ENCODE results near the gene SLC22A3. TPM values are rescaled to one million over a fixed set of nuclear protein-coding genes. Genes with fewer than 3 reads are reported as not detected.

The SLC22A3 gene
- polyA plus RNA-seq, 1 of the 3 experiments (the other 2 are of a cell fraction) = not detected

GRCh38 chr6:160477901-160478300 lies 129.7 kb downstream of the SLC22A3 start:
- Histone ChIP-seq H3F3A (replicated peaks; ENCODE audit: insufficient read depth) (no peaks in the 10 kb centered on the region), H3K9me3 (no peaks in the 10 kb centered on the region), H3K9me2 (no peaks in the 10 kb centered on the region), H3K4me1 (ENCODE audit: control insufficient read depth in 1 of 2, insufficient read depth in 2 of 2, low read depth in 1 of 2, low read length in 1 of 2) (no peaks in the 10 kb centered on the region), H3K36me3 (replicated peaks in 1 of 2; ENCODE audit: control insufficient read depth in 1 of 2, insufficient read depth in 2 of 2, low read length in 1 of 2) (no peaks in the 10 kb centered on the region), H2AFZ (ENCODE audit: low read depth) (no peak overlapping the region), H3K79me2 (ENCODE audit: insufficient read depth) (no peaks in the 10 kb centered on the region), H3K9ac (no peak overlapping the region), H3K4me3 (ENCODE audit: low read depth in 2 of 2, low read length in 1 of 2) (no peak overlapping the region), H3K27me3 (ENCODE audit: insufficient read depth) (no peaks in the 10 kb centered on the region; the same call in 1 of the 2 replicates), H4K20me1 (ENCODE audit: insufficient read depth) (no peaks in the 10 kb centered on the region), H3K27ac (ENCODE audit: low read depth in 2 of 2, low read length in 1 of 2) (no peak overlapping the region), H3K4me2 (no peak overlapping the region)
- DNase-seq = no peak
- POLR2A ChIA-PET = no interaction called here
- CTCF ChIA-PET = interaction anchor here (1.5 kb wide), 1 partner anchor 42 kb away, joined by 5 read pairs; no protein-coding TSS in a partner anchor
- TF ChIP-seq POLR2AphosphoS5 (IDR thresholded peaks at IDR 0.05; ENCODE audit: low read depth, low read length) (no peak), RAD21 (IDR thresholded peaks at IDR 0.05; ENCODE audit: low read length) (no peak)
- WGBS (ENCODE audit: low lambda C conversion rate) = 17% methylated on average over 8 of the region's 8 CpGs

- no peak overlapping the region for H3K4me3 ChIP-seq (ENCODE audit: low read depth in 2 of 2, low read length in 1 of 2)
- no peaks in the 10 kb centered on the region for H3K9me2 ChIP-seq
- no peak for DNase-seq
- H3K27me3 ChIP-seq (ENCODE audit: insufficient read depth) = no peaks in the 10 kb centered on the region; the same call in 1 of the 2 replicates
- 4% methylated on average over 11 of the region's 11 CpGs for WGBS (ENCODE audit: low lambda C conversion rate)
- H3K9ac ChIP-seq = no peak overlapping the region
- ChIA-PET POLR2A (no interaction called here), CTCF (no interaction called here)
- no peak overlapping the region for H3K27ac ChIP-seq (ENCODE audit: low read depth in 2 of 2, low read length in 1 of 2)
- H3K79me2 ChIP-seq (ENCODE audit: insufficient read depth) = no peaks in the 10 kb centered on the region
- TF ChIP-seq MEF2A (IDR thresholded peaks at IDR 0.05; ENCODE audit: borderline replicate concordance, low read depth) (no peak), GABPA (IDR thresholded peaks at IDR 0.05; ENCODE audit: low read depth) (no peak), ZBTB33 (IDR thresholded peaks at IDR 0.05; ENCODE audit: borderline replicate concordance, low read depth) (no peak), IRF3 (IDR thresholded peaks at IDR 0.05; ENCODE audit: low read depth, low read length) (no peak)
- H3F3A ChIP-seq (replicated peaks; ENCODE audit: insufficient read depth) = no peaks in the 10 kb centered on the region
- no peaks in the 10 kb centered on the region for H4K20me1 ChIP-seq (ENCODE audit: insufficient read depth)
- H3K4me2 ChIP-seq = no peak overlapping the region
- no peaks in the 10 kb centered on the region for H3K9me3 ChIP-seq
- H3K36me3 ChIP-seq (replicated peaks in 1 of 2; ENCODE audit: control insufficient read depth in 1 of 2, insufficient read depth in 2 of 2, low read length in 1 of 2) = no peaks in the 10 kb centered on the region
- no peak overlapping the region for H2AFZ ChIP-seq (ENCODE audit: low read depth)
- H3K4me1 ChIP-seq (ENCODE audit: control insufficient read depth in 1 of 2, insufficient read depth in 2 of 2, low read depth in 1 of 2, low read length in 1 of 2) = no peaks in the 10 kb centered on the region
Measured at GRCh38 chr6:160487116-160487515, 138.9 kb downstream of the SLC22A3 start.

- no peaks in the 10 kb centered on the region for H3K9me2 ChIP-seq
- H3F3A ChIP-seq (replicated peaks; ENCODE audit: insufficient read depth) = no peaks in the 10 kb centered on the region
- H3K36me3 ChIP-seq (replicated peaks in 1 of 2; ENCODE audit: control insufficient read depth in 1 of 2, insufficient read depth in 2 of 2, low read length in 1 of 2) = no peaks in the 10 kb centered on the region
- WGBS (ENCODE audit: low lambda C conversion rate) = 11% methylated on average over 1 of the region's 1 CpG
- ChIA-PET POLR2A (no interaction called here), CTCF (no interaction called here)
- no peak overlapping the region for H3K9ac ChIP-seq
- no peak overlapping the region for H3K4me3 ChIP-seq (ENCODE audit: low read depth in 2 of 2, low read length in 1 of 2)
- H3K27ac ChIP-seq (ENCODE audit: low read depth in 2 of 2, low read length in 1 of 2) = no peak overlapping the region
- TF ChIP-seq TAF1 (IDR thresholded peaks at IDR 0.05; ENCODE audit: borderline replicate concordance, low read depth, low read length) = no peak
- TF ChIP-seq GATA2 (CRISPR knock-in tag; IDR thresholded peaks at IDR 0.05) = no peak
- TF ChIP-seq GABPA (IDR thresholded peaks at IDR 0.05; ENCODE audit: low read depth) = no peak
- no peak for TF ChIP-seq USF1 (IDR thresholded peaks at IDR 0.05; ENCODE audit: borderline replicate concordance, low read depth)
- no peak for TF ChIP-seq NRF1 (IDR thresholded peaks at IDR 0.05; ENCODE audit: low read depth, low read length)
- no peak for TF ChIP-seq FOSL2 (IDR thresholded peaks at IDR 0.05; ENCODE audit: borderline replicate concordance, low read depth)
- no peak for TF ChIP-seq FOXJ3 (CRISPR knock-in tag; IDR thresholded peaks at IDR 0.05)
- TF ChIP-seq FOXM1 (IDR thresholded peaks at IDR 0.05; ENCODE audit: low read depth) = no peak
- no peak for TF ChIP-seq SMC3 (IDR thresholded peaks at IDR 0.05; ENCODE audit: low read depth, low read length)
- no peak for TF ChIP-seq SIN3A (IDR thresholded peaks at IDR 0.05; ENCODE audit: borderline replicate concordance, low read depth, low read length)
- TF ChIP-seq IRF3 (IDR thresholded peaks at IDR 0.05; ENCODE audit: low read depth, low read length) = no peak
- H3K4me2 ChIP-seq = no peak overlapping the region
- H2AFZ ChIP-seq (ENCODE audit: low read depth) = no peak overlapping the region
- DNase-seq = no peak
- no peaks in the 10 kb centered on the region for H3K9me3 ChIP-seq
- H4K20me1 ChIP-seq (ENCODE audit: insufficient read depth) = no peaks in the 10 kb centered on the region
- no peaks in the 10 kb centered on the region for H3K4me1 ChIP-seq (ENCODE audit: control insufficient read depth in 1 of 2, insufficient read depth in 2 of 2, low read depth in 1 of 2, low read length in 1 of 2)
- no peaks in the 10 kb centered on the region for H3K79me2 ChIP-seq (ENCODE audit: insufficient read depth)
- H3K27me3 ChIP-seq (ENCODE audit: insufficient read depth) = no peaks in the 10 kb centered on the region; the same call in 1 of the 2 replicates
Measured at GRCh38 chr6:160489091-160489490, 140.9 kb downstream of the SLC22A3 start.
